Measurements from ENCODE around the gene XIST. TPM values are rescaled to one million over a fixed set of nuclear protein-coding genes. Genes with fewer than 3 reads are reported as not detected.

The XIST gene
- total RNA-seq, 2 experiments from 2014 or later = not detected

DNA sequence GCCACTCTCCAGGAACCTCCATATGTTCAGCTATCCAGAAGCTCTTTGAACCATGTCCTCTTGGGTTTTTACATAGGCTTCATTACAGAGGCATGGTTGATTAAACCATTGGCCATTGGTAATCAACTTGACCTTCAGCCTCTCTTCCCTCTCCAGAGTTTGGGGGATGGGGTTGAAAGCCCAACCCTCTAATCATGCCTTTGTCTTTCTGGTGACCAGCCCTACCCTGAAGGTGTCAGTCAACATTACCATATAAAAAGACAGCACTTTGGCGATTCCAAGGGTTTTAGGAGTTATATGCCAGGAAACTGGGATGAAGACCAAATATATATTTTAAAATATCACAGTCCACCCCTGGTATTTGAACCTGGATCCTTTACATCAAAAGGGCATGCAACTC lies 67.0 kb downstream of the XIST start:
- no peaks in the 10 kb centered on the region for H3K4me1 Mint-ChIP-seq
- no peak for DNase-seq

More for the DNA sequence above, 67.0 kb downstream of the XIST start:
- Mint-ChIP-seq H3K27me3 (peaks cover 4% of the 10 kb centered on the region), H3K4me3 (no peak overlapping the region), H3K36me3 (no peaks in the 10 kb centered on the region), H3K27ac (no peak overlapping the region), H3K9me3 (peaks cover 4% of the 10 kb centered on the region)
